K562 (cell line): ENCODE results near the gene ABHD3. TPM values are rescaled to one million over a fixed set of nuclear protein-coding genes. Genes with fewer than 3 reads are reported as not detected.

ENCODE experiments used
- CHD2 ChIP-seq: IDR thresholded peaks from 2 replicates; pipeline ENCODE4 v1.6.1; 2011; ENCODE audit warnings: low read depth, low read length
- CREB1 ChIP-seq, 2 experiments: sonication (generic) in 1 of 2; formaldehyde crosslinking in 1 of 2; IDR thresholded peaks; 2 replicates each; pipeline versions ENCODE4 v1.6.1 to v1.8.0; 2012 to 2022; ENCODE audit warnings: inconsistent platforms in 1 of 2, mild to moderate bottlenecking in 1 of 2, missing genetic modification reagents in 1 of 2, moderate library complexity in 1 of 2
- CREB5 ChIP-seq: fragments of 250-450 bp; sonication (Bioruptor Pico); IDR thresholded peaks from 2 replicates; pipeline ENCODE4 v1.5.0; 2020; ENCODE audit warnings: mild to moderate bottlenecking
- DMBX1 ChIP-seq: fragments of 250-450 bp; sonication (Bioruptor Pico); IDR thresholded peaks from 2 replicates; pipeline ENCODE4 v1.8.0; 2022; ENCODE audit warnings: inconsistent platforms, mild to moderate bottlenecking, moderate library complexity, borderline replicate concordance
- HNRNPUL1 ChIP-seq: fragments of 200-400 bp; formaldehyde crosslinking; IDR thresholded peaks from 2 replicates; pipeline ENCODE4 v1.6.1; 2017; ENCODE audit warnings: low read length
- LCOR ChIP-seq: sonication (generic); formaldehyde crosslinking; IDR thresholded peaks from 2 replicates; pipeline ENCODE4 v1.8.0; 2022; ENCODE audit warnings: mild to moderate bottlenecking, missing genetic modification reagents
- MAFF ChIP-seq: IDR thresholded peaks from 2 replicates; pipeline ENCODE4 v1.6.1; 2012; ENCODE audit warnings: low read length, improper control_type of control experiment
- MITF ChIP-seq: IDR thresholded peaks from 2 replicates; pipeline ENCODE4 v1.6.1; 2014; ENCODE audit warnings: antibody characterized with exemption
- NRF1 ChIP-seq, 2 experiments: fragments of 450-650 bp; IDR thresholded peaks in 1 of 2; conservative IDR thresholded peaks in 1 of 2; 2 replicates each; pipeline ENCODE4 v1.6.1; 2014; ENCODE audit warnings: mild to moderate bottlenecking in 2 of 2
- RAD51 ChIP-seq: fragments of 450-650 bp; IDR thresholded peaks from 2 replicates; pipeline ENCODE4 v1.7.1; 2016; ENCODE audit warnings: low read depth, mild to moderate bottlenecking, borderline replicate concordance
- SRSF1 ChIP-seq: fragments of 200-400 bp; formaldehyde crosslinking; IDR thresholded peaks from 2 replicates; pipeline ENCODE4 v1.6.1; 2017; ENCODE audit warnings: mild to moderate bottlenecking, low read depth, low read length, moderate library complexity
- SRSF7 ChIP-seq: fragments of 200-400 bp; formaldehyde crosslinking; optimal IDR thresholded peaks from 2 replicates; pipeline ENCODE3; 2017; ENCODE audit warnings: mild to moderate bottlenecking, low read depth, low read length
- TSHZ1 ChIP-seq: fragments of 250-450 bp; sonication (Bioruptor Pico); IDR thresholded peaks from 2 replicates; pipeline ENCODE4 v1.4.0; 2020; ENCODE audit warnings: mild to moderate bottlenecking, moderate library complexity
- ZC3H11A ChIP-seq: IDR thresholded peaks from 2 replicates; pipeline ENCODE4 v1.6.1; 2012; ENCODE audit warnings: low read depth, low read length, improper control_type of control experiment
- ZNF124 ChIP-seq: sonication (generic); formaldehyde crosslinking; IDR thresholded peaks from 2 replicates; pipeline ENCODE4 v1.8.1; 2022; ENCODE audit warnings: missing genetic modification reagents
- ZNF282 ChIP-seq: sonication (generic); formaldehyde crosslinking; IDR thresholded peaks from 2 replicates; pipeline ENCODE4 v1.8.1; 2023; ENCODE audit warnings: missing genetic modification reagents
- ZNF395 ChIP-seq: fragments of 200-800 bp; sonication (Bioruptor generic); IDR thresholded peaks from 2 replicates; pipeline ENCODE4 v1.6.1; 2017; ENCODE audit warnings: missing genetic modification characterization, missing compliant biosample characterization
- ZNF431 ChIP-seq: sonication (generic); formaldehyde crosslinking; IDR thresholded peaks from 2 replicates; pipeline ENCODE4 v1.8.0; 2022; ENCODE audit warnings: mild to moderate bottlenecking, missing genetic modification reagents
- ZNF507 ChIP-seq: conservative IDR thresholded peaks from 2 replicates; pipeline ENCODE4 v1.6.1; 2017; ENCODE audit warnings: missing genetic modification characterization, missing compliant biosample characterization
- polyA plus RNA-seq, 8 experiments: library from polyadenylated mRNA; depleted of rRNA in 4 of 8; stranded (reverse) in 5 of 8; unstranded in 3 of 8; fragments of >200 nt; fragmentation: Nextera tagmentation in 2 of 8; fragmentation: Illumina TruSeq in 1 of 8; extraction: Ambion mirVana in 2 of 8; extraction: Trizol in 1 of 8; gene quantifications; 2 replicates each; pipeline versions ENCODE4 v1.2.1 to v1.2.3, GENCODE V29; 2011 to 2014; ENCODE audit warnings: inconsistent platforms in 1 of 8, missing spikeins in 1 of 8
- total RNA-seq, 7 experiments: library from RNA; depleted of rRNA in 6 of 7; stranded (reverse); fragments of >200 nt in 6 of 7; fragmentation: Illumina TruSeq in 2 of 7; extraction: Trizol in 2 of 7; gene quantifications; 2 replicates each; pipeline versions ENCODE4 v1.2.1 to v1.2.3, GENCODE V29; 2011 to 2021; ENCODE audit warnings: low replicate concordance in 1 of 7

ABHD3 gene
- total and polyA plus RNA-seq, 9 of the 15 experiments (the other 6 are each of a cell fraction or from before 2014, with no cell fraction given), result 6.3 to 38.8 (median 19.4) TPM

- TF ChIP-seq MAFF (no peak), SRSF7 (no peak), ZNF431 (CRISPR knock-in tag) (no peak), ZC3H11A (no peak), RAD51 (no peak), ZNF124 (CRISPR knock-in tag) (no peak), HNRNPUL1 (no peak), CREB5 (no peak), SRSF1 (no peak), TSHZ1 (CRISPR knock-in tag) (no peak), CREB1 (IDR thresholded peaks at IDR 0.05) (no peak), CREB1 (CRISPR knock-in tag; IDR thresholded peaks at IDR 0.05) (no peak), LCOR (CRISPR knock-in tag) (no peak), ZNF395 (no peak), MITF (no peak), ZNF282 (no peak), ZNF507 (tag) (no peak), DMBX1 (CRISPR knock-in tag) (no peak), CHD2 (no peak), NRF1 (conservative IDR thresholded peaks at IDR 0.05 in 1 of 2, IDR thresholded peaks at IDR 0.05 in 1 of 2) (peak; percentile 55 to 60; a peak in 3 of 4 replicates)
Measured at GRCh38 chr18:21704603-21705364, at the start of gene ABHD3 (continued).
